ENCODE measurements around the gene CHRNE.

Gene CHRNE

DNA sequence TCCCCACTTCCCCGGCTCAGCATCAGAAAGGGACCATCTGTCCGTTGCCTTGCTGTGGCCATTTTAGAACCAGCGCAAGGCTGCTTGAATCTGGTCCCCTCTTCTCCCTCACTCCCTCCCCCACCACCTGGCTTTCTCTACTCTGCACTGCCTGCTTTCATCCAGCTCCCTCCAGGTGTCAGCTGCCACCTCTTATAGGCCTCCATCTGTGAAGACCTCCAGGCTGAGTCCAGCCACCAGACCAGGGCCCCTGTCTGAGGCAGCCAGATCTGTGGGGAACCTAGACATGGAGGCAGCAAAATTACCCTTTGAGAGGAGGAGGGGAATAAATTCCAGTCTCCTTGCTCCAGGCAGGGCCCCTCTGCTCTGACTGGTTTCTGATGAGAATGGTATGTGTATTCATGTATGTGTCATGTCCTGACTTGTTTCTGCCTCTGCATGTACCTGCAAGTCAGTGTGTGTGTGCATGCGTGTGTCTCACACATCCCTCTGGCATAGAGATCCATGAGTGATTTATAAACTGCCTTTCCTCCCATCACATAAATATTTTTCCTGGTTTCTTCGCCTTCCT lies 48.7 kb downstream of the CHRNE start:
- no peak for DNase-seq (ENCODE audit: low read depth in 2 of 2)

DNA sequence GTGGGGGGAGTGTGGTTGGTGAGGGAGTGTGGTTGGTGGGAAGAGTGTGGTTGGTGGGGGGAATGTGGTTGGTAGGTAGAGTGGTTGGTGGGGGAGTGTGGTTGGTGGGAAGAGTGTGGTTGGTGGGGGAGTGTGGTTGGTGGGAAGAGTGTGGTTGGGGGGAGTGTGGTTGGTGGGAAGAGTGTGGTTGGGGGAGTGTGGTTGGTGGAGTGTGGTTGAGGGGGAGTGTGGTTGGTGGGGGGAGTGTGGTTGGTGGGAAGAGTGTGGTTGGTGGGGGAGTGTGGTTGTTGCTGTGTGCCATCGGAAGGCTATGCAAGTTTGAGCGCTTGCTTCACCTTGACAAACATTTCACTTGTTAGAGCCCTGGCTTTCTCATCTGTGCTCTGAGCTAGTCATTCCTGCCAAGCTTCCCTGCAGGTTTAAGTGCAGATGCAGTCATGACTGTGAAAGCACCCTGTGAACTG lies 49.7 kb downstream of the CHRNE start:
- no peak for DNase-seq (ENCODE audit: low read depth in 2 of 2)

DNA sequence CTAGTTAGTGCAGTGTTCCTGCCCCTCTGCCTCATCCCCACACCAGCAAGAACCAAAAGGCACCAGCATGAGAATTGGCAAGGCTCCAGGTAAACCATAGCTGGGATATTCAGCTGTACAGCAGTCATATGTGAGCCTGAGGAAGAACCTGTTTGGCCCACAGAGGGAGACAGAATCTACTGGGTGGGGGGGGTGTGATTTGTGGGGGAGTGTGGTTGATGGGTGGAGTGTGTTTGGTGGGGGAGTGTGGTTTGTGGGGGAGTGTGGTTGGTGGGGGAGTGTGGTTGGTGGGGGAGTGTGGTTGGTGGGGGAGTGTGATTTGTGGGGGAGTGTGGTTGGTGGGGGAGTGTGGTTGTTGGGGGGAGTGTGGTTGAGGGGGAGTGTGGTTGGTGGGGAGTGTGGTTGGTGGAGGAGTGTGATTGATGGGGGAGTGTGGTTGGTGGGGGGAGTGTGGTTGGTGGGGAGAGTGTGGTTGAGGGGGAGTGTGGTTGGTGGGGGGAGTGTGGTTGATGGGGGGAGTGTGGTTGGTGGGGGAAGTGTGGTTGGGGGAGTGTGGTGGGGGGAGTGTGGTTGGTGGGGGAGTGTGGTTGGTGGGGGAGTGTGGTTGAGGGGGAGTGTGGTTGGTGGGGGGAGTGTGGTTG lies 50.2 kb downstream of the CHRNE start:
- no peak for DNase-seq (ENCODE audit: low read depth in 2 of 2)

DNA sequence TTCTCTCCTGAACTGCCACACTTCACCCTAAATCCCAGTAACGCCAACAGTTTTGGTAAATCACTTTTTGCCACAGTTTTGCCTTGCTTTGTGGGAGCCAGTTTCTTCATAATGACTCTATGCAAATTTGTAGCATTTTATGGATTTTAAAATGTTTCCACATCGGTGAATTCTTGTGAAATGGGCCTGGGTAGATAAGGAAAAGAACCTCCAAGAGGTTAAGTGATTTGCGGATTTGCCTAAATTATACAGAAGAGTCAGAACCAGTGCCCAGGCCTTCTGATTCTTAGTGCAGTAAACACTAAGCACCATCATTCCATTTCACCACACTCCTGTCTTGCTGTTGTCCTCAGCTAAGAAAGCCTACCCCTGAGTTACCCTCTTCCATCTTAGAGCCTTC lies 51.8 kb downstream of the CHRNE start:
- no peak for DNase-seq (ENCODE audit: low read depth in 2 of 2)

DNA sequence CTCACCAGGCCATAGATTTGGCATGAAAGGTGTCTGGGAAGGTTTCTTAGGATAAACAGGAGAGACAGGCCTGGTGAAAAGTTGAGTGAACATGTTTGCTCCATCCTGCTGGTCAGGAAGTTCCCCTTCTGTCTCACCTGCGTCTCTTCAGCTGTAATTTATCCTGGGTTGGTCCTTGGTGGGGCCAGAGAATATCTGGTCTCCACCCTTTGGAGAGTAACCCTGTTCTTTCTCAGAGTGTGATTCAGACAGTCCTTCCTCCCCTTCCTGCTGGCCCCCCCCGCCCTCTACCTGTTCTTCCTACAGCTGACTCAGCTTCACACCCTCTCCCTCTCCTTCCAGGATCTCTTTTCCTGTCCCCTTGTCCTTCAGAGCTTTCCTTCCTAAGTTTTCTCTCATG lies 52.7 kb downstream of the CHRNE start:
- no peak for DNase-seq (ENCODE audit: low read depth in 2 of 2)

DNA sequence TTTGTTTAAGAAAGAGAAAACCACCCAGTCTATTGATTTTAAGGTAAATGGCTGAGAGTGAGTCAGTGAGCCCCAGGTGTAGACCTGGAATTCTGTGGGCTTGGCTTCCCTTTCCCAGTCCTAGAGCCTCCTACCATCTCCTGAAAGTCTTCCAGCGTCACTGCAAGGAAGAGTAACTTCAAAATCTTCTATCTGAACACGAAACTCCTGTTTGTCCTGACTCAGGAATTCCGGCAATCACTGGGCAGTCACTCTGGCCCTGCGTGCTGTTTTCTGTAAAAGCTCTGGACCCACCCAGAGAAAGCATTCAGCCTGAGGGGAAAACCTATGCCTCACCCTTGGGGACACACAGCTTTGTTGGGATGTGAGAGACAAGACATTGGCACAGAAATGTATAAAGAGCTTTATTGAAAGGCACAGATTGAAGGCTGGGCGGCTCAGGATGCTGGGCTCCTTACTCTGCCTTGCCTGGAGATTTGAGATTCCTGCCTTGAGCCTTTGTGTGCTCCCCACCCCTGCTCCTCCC lies 53.8 kb downstream of the CHRNE start:
- DNase-seq (ENCODE audit: low read depth in 2 of 2), result no peak
